GM12878 (cell line): ENCODE results near the gene LRP1B. TPM values are rescaled to one million over a fixed set of nuclear protein-coding genes. Genes with fewer than 3 reads are reported as not detected.

Experiments
- ATAC-seq: fragments of 200-7000 bp; cut with Tn5 transposase; 3 replicates; pipeline ENCODE4 v1.9.1; 2020; ENCODE audit warnings: mild to moderate bottlenecking, moderate library complexity
- BruUV-seq: library from RNA; stranded (reverse); fragments of 400-500 nt; replicated peaks from 2 replicates; lab custom pipeline; 2021; lab: Mats Ljungman, UMichigan
- CTCF ChIA-PET: fragments of 300-600 bp; sonication (Branson Sonifier 250); formaldehyde crosslinking; extraction: SDS; loops from one replicate; lab custom pipeline; 2021; ENCODE audit warnings: inconsistent platforms; lab: Yijun Ruan, JAX
- POLR2A ChIA-PET: fragments of 350-600 bp; formaldehyde crosslinking; extraction: SDS; loops from one replicate; lab custom pipeline; 2021; ENCODE audit warnings: inconsistent platforms; lab: Charles Lee
- RAD21 ChIA-PET: fragments of 300-600 bp; sonication (Branson Sonifier 250); formaldehyde crosslinking; loops from one replicate; lab custom pipeline; 2023; ENCODE audit warnings: antibody characterized with exemption; ENCODE audit not compliant: unreplicated experiment; lab: Charles Lee
- SMC1A ChIA-PET: fragments of 300-600 bp; sonication (Branson Sonifier 250); formaldehyde crosslinking; loops from one replicate; lab custom pipeline; 2023; ENCODE audit not compliant: unreplicated experiment, uncharacterized antibody; lab: Charles Lee
- DNase-seq: peaks from one replicate; pipeline ENCODE4 v3.0.0-alpha.2; 2011; ENCODE audit warnings: low read depth, low spot score
- FAIRE-seq: peaks from 3 replicates; lab custom pipeline; 2011; peaks lifted over from hg19 to GRCh38; lab: Jason Lieb, UNC
- H2AFZ ChIP-seq: 2 replicates; pipeline ENCODE4 v1.6.0; 2011; ENCODE audit warnings: low read depth, low read length, control low read depth; ENCODE audit not compliant: control insufficient read depth
- H3K27ac ChIP-seq: 2 replicates; pipeline ENCODE4 v1.5.1; 2011; ENCODE audit warnings: control low read depth; ENCODE audit not compliant: control insufficient read depth, insufficient read depth
- H3K27me3 ChIP-seq, 2 experiments: replicated peaks in 1 of 2; 2 replicates each; pipeline versions ENCODE4 v1.6.0 to v1.6.1; 2011; ENCODE audit warnings: low read length in 1 of 2; ENCODE audit not compliant: control insufficient read depth in 2 of 2, insufficient read depth in 2 of 2
- H3K36me3 ChIP-seq, 2 experiments: 2 replicates each; pipeline ENCODE4 v1.5.1; 2011; ENCODE audit warnings: low read length in 1 of 2; ENCODE audit not compliant: control insufficient read depth in 2 of 2, insufficient read depth in 2 of 2
- H3K4me1 ChIP-seq: 2 replicates; pipeline ENCODE4 v1.6.1; 2011; ENCODE audit warnings: mild to moderate bottlenecking, low read length, moderate library complexity, mixed read lengths; ENCODE audit not compliant: control insufficient read depth, insufficient read depth
- H3K4me2 ChIP-seq: 2 replicates; pipeline ENCODE4 v1.6.0; 2011; ENCODE audit warnings: control low read depth; ENCODE audit not compliant: control insufficient read depth, insufficient read depth
- H3K4me3 ChIP-seq: fragments of 200-600 bp; sonication (generic); 2 replicates; pipeline ENCODE4 v1.5.1; 2016
- H3K79me2 ChIP-seq: 2 replicates; pipeline ENCODE4 v1.6.0; 2011; ENCODE audit warnings: low read length; ENCODE audit not compliant: control insufficient read depth, insufficient read depth
- H3K9ac ChIP-seq: 2 replicates; pipeline ENCODE4 v1.8.0; 2011; ENCODE audit warnings: low read length, control low read depth, mixed read lengths; ENCODE audit not compliant: control insufficient read depth, insufficient read depth
- H3K9me3 ChIP-seq: replicated peaks from 3 replicates; pipeline ENCODE4 v1.5.1; 2011; ENCODE audit warnings: mild to moderate bottlenecking, low read length; ENCODE audit not compliant: control insufficient read depth, insufficient read depth
- H4K20me1 ChIP-seq: 2 replicates; pipeline ENCODE4 v1.6.0; 2011; ENCODE audit not compliant: control insufficient read depth, insufficient read depth
- BMI1 ChIP-seq: fragments of 450-650 bp; IDR thresholded peaks from 2 replicates; pipeline ENCODE4 v1.6.1; 2016; ENCODE audit warnings: mild to moderate bottlenecking, moderate library complexity, borderline replicate concordance
- BRCA1 ChIP-seq: IDR thresholded peaks from 2 replicates; pipeline ENCODE4 v1.6.1; 2011; ENCODE audit warnings: low read depth, low read length, improper control_type of control experiment
- CEBPZ ChIP-seq: fragments of 150-350 bp; IDR thresholded peaks from 2 replicates; pipeline ENCODE4 v1.6.1; 2016; ENCODE audit warnings: low read depth, low read length
- CTCF ChIP-seq, 3 experiments: IDR thresholded peaks in 2 of 3; conservative IDR thresholded peaks in 1 of 3; 2 replicates each; pipeline ENCODE4 v1.5.1; 2011; ENCODE audit warnings: low read depth in 3 of 3, low read length in 3 of 3, mild to moderate bottlenecking in 3 of 3, control low read depth in 2 of 3, moderate library complexity in 2 of 3, inconsistent platforms in 1 of 3, mixed read lengths in 1 of 3; ENCODE audit not compliant: control insufficient read depth in 2 of 3, insufficient read depth in 1 of 3; ENCODE audit errors: extremely low read depth in 1 of 3
- GATAD2B ChIP-seq: fragments of 450-650 bp; conservative IDR thresholded peaks from 2 replicates; pipeline ENCODE4 v1.6.1; 2017; ENCODE audit warnings: low read depth, mild to moderate bottlenecking, moderate library complexity
- RAD51 ChIP-seq: fragments of 450-650 bp; IDR thresholded peaks from 2 replicates; pipeline ENCODE4 v1.6.1; 2016; ENCODE audit warnings: moderate library complexity, mild to moderate bottlenecking, inconsistent platforms
- ZNF24 ChIP-seq: fragments of 450-650 bp; IDR thresholded peaks from 2 replicates; pipeline ENCODE4 v1.6.1; 2017; ENCODE audit warnings: antibody characterized with exemption, mild to moderate bottlenecking
- WGBS: methylation state at CpG from one replicate; pipeline ENCODE4 v1.1.6; 2016; ENCODE audit warnings: low lambda C conversion rate; ENCODE audit not compliant: insufficient replicate concordance, insufficient coverage; ENCODE audit errors: missing lambda C conversion rate; 5-methylcytosine and 5-hydroxymethylcytosine counted together
- in situ Hi-C: fragments of 300-500 bp; cut with MboI; formaldehyde crosslinking; loops from 9 replicates; pipeline ENCODE4 v1.14.3; 2018; ENCODE audit warnings: mixed read lengths
- intact Hi-C: fragments of 100-400 bp; cut with micrococcal nuclease; formaldehyde crosslinking; loops from one replicate; pipeline ENCODE4 v1.14.2; 2022; ENCODE audit not compliant: unreplicated experiment
- polyA plus RNA-seq, 11 experiments: library from polyadenylated mRNA; depleted of rRNA in 4 of 11; unstranded in 6 of 11; stranded (reverse) in 5 of 11; fragments of >200 nt; fragmentation: Nextera tagmentation in 4 of 11; fragmentation: Illumina TruSeq in 1 of 11; extraction: Ambion mirVana in 4 of 11; extraction: Trizol in 1 of 11; gene quantifications; 1 replicate in 1 of 11; 2 replicates in 10 of 11; pipeline versions ENCODE4 v1.2.1 to v1.2.3, GENCODE V29; 2011 to 2016; ENCODE audit warnings: inconsistent platforms in 2 of 11, missing spikeins in 2 of 11, low read depth in 1 of 11
- total RNA-seq, 4 experiments: library from RNA; depleted of rRNA in 3 of 4; stranded (reverse); fragments of >200 nt in 3 of 4; fragmentation: Illumina TruSeq in 1 of 4; extraction: Trizol in 1 of 4; gene quantifications; 2 replicates each; pipeline versions ENCODE4 v1.2.1 to v1.2.3, GENCODE V29; 2013 to 2021
- TF ChIP-seq, protein P1 (sequence below): fragments of 450-650 bp; IDR thresholded peaks from 2 replicates; pipeline ENCODE4 v1.6.1; 2017; ENCODE audit warnings: antibody characterized with exemption, mild to moderate bottlenecking, moderate library complexity

Gene LRP1B
- total and polyA plus RNA-seq, 10 of the 15 experiments (the other 5 are each of a cell fraction or from before 2014, with no cell fraction given): under 0.01 to 0.06 (median 0.03) TPM; not detected in 5

- TF ChIP-seq GATAD2B: no peak
- no peak for TF ChIP-seq BRCA1
- Histone ChIP-seq H3K9me3 (no peaks in the 10 kb centered on the region), H4K20me1 (no peaks in the 10 kb centered on the region), H3K9ac (no peak overlapping the region), H3K4me1 (no peaks in the 10 kb centered on the region), H2AFZ (no peak overlapping the region), H3K4me2 (no peak overlapping the region), H3K27ac (no peak overlapping the region), H3K4me3 (no peak overlapping the region), H3K79me2 (no peaks in the 10 kb centered on the region), H3K27me3 (no peaks in the 10 kb centered on the region), H3K36me3 (no peaks in the 10 kb centered on the region)
- RAD21 ChIA-PET: interaction anchor here (0.7 kb wide), 1 partner anchor 459 kb away, joined by 3 read pairs; no protein-coding TSS in a partner anchor
- SMC1A ChIA-PET: no interaction called here
- no TSS peak for BruUV-seq
- in situ Hi-C loops: no loop called here
- ATAC-seq (no peak), FAIRE-seq (no peak), DNase-seq (no peak)
- intact Hi-C loops: no loop called here
- CTCF ChIA-PET: no interaction called here
- POLR2A ChIA-PET: no interaction called here
These were observed 707.7 kb downstream of the LRP1B start for GRCh38 chr2:141423124-141423523.

GRCh38 chr2:141417246-141417797 lies 713.5 kb downstream of the LRP1B start:
- Histone ChIP-seq H3K27ac (no peak overlapping the region), H3K4me2 (no peak overlapping the region), H4K20me1 (no peaks in the 10 kb centered on the region), H3K4me1 (no peaks in the 10 kb centered on the region), H3K79me2 (no peaks in the 10 kb centered on the region), H3K36me3 (no peaks in the 10 kb centered on the region), H3K27me3 (no peaks in the 10 kb centered on the region)
- FAIRE-seq (no peak), ATAC-seq (peak; percentile 40; the same call in 1 of the 3 replicates), DNase-seq (no peak)
- ChIA-PET RAD21 (no interaction called here), POLR2A (no interaction called here), CTCF (no interaction called here)
- in situ Hi-C loops: no loop called here
- no TSS peak for BruUV-seq
- TF ChIP-seq CTCF (IDR thresholded peaks at IDR 0.05 in 2 of 3, conservative IDR thresholded peaks at IDR 0.05 in 1 of 3; ENCODE audit: control insufficient read depth in 2 of 3, extremely low read depth in 1 of 3, insufficient read depth in 1 of 3, low read depth in 3 of 3, low read length in 3 of 3) (no peak), BMI1 (no peak), RAD51 (no peak), CEBPZ (no peak), ZNF24 (no peak)
- TF ChIP-seq, protein P1, sequence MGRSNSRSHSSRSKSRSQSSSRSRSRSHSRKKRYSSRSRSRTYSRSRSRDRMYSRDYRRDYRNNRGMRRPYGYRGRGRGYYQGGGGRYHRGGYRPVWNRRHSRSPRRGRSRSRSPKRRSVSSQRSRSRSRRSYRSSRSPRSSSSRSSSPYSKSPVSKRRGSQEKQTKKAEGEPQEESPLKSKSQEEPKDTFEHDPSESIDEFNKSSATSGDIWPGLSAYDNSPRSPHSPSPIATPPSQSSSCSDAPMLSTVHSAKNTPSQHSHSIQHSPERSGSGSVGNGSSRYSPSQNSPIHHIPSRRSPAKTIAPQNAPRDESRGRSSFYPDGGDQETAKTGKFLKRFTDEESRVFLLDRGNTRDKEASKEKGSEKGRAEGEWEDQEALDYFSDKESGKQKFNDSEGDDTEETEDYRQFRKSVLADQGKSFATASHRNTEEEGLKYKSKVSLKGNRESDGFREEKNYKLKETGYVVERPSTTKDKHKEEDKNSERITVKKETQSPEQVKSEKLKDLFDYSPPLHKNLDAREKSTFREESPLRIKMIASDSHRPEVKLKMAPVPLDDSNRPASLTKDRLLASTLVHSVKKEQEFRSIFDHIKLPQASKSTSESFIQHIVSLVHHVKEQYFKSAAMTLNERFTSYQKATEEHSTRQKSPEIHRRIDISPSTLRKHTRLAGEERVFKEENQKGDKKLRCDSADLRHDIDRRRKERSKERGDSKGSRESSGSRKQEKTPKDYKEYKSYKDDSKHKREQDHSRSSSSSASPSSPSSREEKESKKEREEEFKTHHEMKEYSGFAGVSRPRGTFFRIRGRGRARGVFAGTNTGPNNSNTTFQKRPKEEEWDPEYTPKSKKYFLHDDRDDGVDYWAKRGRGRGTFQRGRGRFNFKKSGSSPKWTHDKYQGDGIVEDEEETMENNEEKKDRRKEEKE: no peak
- TF ChIP-seq, all 136 proteins: peak for 0
- H2AFZ ChIP-seq: no peak overlapping the region
- H3K9me3 ChIP-seq: no peaks in the 10 kb centered on the region
- intact Hi-C loops: no loop called here
- 16% methylated on average over 1 of the region's 1 CpG for WGBS
- SMC1A ChIA-PET: no interaction called here
- H3K4me3 ChIP-seq: no peak overlapping the region
- no peak overlapping the region for H3K9ac ChIP-seq
